NB4 (cell line): ENCODE results near the gene INSIG1.

Experiments
- DNase-seq: peaks from one replicate; pipeline ENCODE4 v3.0.0; 2010; ENCODE audit warnings: low read depth
- H3K4me3 ChIP-seq: one replicate; pipeline ENCODE4 v1.5.1; 2011; ENCODE audit warnings: mild to moderate bottlenecking, low read depth, low read length, moderate library complexity
- MYC ChIP-seq: IDR thresholded peaks from 2 replicates; pipeline ENCODE4 v1.6.1; 2011; ENCODE audit warnings: low read depth, low read length
- POLR2A ChIP-seq: IDR thresholded peaks from 2 replicates; pipeline ENCODE4 v1.6.1; 2011; ENCODE audit warnings: mild to moderate bottlenecking; ENCODE audit not compliant: insufficient read length; ENCODE audit errors: extremely low read depth
- TF ChIP-seq, protein P1 (sequence below): IDR thresholded peaks from one replicate; pipeline ENCODE4 v1.5.1; 2012; ENCODE audit warnings: low read depth, low read length
- TF ChIP-seq, protein P2 (sequence below): IDR thresholded peaks from 2 replicates; pipeline ENCODE4 v1.6.1; 2011; ENCODE audit warnings: low read depth, low read length

The INSIG1 gene

DNA sequence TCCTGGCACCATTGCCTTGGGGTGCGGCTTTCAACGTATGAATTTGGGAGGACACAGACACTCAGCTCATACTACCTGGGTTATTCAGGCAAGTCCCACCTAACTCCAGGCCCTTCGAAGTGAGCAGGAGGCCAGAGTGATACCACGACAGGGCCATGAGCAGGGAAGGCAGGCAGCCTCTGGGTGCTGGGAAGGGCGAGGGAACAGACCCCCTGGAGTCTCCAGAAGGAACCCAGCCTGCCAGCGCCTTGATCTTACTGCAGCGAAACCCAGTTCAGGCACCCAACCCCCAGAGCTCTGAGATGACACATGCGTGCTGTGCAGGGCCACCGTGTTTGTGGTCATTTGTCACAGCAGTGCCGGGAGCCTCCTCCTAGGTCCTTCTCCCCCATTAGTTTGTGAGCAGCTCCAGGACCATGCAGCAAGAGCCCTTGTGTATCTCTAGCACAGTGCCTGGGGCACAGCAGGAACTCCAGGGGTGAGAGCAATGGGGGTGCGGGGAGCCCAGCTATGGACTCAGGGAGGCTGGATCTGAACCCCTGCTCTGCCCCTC is 7.7 kb upstream of the INSIG1 start:
- no peak for DNase-seq
- TF ChIP-seq, protein P1, sequence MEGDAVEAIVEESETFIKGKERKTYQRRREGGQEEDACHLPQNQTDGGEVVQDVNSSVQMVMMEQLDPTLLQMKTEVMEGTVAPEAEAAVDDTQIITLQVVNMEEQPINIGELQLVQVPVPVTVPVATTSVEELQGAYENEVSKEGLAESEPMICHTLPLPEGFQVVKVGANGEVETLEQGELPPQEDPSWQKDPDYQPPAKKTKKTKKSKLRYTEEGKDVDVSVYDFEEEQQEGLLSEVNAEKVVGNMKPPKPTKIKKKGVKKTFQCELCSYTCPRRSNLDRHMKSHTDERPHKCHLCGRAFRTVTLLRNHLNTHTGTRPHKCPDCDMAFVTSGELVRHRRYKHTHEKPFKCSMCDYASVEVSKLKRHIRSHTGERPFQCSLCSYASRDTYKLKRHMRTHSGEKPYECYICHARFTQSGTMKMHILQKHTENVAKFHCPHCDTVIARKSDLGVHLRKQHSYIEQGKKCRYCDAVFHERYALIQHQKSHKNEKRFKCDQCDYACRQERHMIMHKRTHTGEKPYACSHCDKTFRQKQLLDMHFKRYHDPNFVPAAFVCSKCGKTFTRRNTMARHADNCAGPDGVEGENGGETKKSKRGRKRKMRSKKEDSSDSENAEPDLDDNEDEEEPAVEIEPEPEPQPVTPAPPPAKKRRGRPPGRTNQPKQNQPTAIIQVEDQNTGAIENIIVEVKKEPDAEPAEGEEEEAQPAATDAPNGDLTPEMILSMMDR, result no peak
- TF ChIP-seq, protein P2, sequence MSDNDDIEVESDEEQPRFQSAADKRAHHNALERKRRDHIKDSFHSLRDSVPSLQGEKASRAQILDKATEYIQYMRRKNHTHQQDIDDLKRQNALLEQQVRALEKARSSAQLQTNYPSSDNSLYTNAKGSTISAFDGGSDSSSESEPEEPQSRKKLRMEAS, result no peak
- no peak for TF ChIP-seq MYC
- no peak for TF ChIP-seq POLR2A
- no peak overlapping the region for H3K4me3 ChIP-seq

DNA sequence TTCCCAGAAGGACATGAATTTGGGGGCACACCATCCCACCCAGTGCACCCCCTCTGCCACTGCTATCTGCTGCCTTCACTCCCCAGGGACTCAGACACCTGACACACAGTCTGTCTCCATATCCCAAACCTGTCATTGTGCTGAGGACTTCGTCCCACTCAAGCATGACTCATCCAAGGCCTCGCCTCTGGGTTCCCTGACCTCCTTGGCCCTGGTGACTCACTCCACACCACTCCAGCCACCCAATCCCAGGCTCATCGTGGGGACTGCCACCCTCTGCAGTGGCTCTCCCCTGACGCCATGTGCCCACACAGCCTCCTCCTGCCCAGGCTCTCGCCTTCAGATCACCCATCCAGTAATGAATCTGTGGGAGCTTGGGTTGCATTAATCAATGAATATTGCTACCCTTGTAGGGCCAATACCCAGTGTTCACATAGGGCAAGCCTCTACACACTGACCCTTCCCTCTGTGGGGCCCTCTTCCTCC is 6.6 kb upstream of the INSIG1 start:
- DNase-seq, result peak; percentile 77
- TF ChIP-seq, protein P1, result no peak
- TF ChIP-seq POLR2A (no peak), MYC (no peak)
- TF ChIP-seq, protein P2, result no peak
- H3K4me3 ChIP-seq, result no peak overlapping the region

DNA sequence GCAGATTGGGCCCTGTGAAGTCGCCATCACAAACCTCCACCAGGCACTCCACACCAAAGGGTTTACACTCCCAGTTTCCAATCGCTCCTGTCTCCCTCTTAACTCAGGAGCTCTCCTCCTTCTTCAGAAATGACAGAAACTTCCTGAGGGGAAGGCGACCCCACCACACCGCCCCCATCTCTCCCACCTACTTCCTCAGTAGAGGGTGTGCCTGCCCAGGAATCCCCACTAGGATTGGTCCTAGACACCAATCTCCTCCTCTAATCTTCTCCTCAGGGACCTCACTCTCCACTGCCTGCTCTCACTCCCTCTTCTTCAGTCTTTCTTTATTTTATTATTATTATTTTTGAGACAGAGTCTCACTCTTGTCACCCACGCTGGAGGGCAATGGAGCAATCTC is 5.9 kb upstream of the INSIG1 start:
- no peak overlapping the region for H3K4me3 ChIP-seq
- TF ChIP-seq, protein P2, result no peak
- TF ChIP-seq MYC (no peak), POLR2A (no peak)
- TF ChIP-seq, protein P1, result no peak
- no peak for DNase-seq

DNA sequence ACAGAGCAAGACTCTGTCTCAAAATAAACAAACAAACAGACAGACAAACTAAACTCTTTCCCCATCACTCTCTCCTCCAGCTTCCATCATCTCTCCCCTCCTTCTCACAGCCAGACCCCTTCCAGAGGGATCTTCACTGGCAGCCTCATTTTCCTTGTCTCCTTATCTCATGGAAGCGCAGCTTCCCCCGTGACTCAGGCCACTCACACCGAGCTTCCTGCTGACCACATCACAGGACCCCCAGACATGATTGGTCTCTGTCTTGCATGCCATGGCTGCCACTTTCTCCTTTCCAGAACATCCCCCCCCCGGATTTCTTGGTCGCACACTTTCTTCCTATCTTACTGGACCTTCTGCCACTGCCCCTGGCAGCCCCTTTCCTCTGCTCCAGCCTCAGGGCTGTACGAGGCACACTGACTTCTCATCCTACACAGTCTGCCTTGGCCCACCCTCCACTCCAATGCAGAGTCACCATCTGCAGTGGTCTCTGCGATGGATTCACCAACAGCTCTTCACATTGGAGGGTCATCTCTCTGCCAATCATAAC is 4.9 kb upstream of the INSIG1 start:
- H3K4me3 ChIP-seq, result no peak overlapping the region
- TF ChIP-seq MYC, result no peak
- TF ChIP-seq POLR2A, result no peak
- DNase-seq, result no peak

DNA sequence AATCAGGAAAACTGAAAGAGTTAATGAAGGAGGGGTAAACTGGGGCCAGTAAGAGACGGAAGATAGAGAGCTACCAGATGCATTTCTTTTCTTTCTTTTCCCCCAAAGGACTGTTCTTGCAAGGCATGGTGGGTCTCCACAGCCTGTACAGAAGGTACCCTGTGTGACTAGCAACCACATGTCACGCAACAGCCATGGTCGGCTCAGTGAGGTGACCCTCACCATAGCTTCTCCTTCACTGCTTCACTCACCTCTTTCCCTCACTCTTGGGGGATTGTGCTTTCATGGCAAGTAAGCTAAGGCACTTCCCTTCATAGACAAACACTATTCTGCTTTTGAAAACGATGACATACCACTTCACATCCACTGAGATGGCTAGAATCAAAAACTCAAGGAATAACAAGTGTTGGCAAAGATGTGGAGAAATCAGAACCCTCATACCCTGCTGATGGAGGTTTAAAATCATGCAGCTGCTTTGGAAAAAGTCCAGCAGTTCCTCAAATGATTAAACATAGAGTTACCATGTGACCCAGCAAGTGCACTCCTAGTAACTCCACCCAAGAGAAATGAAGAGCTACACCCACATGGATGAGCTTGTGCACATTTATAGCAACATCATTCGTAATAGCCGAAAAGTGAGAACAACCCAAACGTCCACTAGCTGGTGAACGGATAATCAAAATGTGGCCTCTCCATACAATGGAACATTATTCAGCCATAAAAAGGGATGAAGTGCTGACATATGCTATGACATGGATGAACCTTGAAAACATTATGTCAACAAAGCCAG is 3.8 kb upstream of the INSIG1 start:
- H3K4me3 ChIP-seq, result no peak overlapping the region
- no peak for DNase-seq
- TF ChIP-seq, protein P1, result no peak
- TF ChIP-seq, protein P2, result peak; percentile 56
- TF ChIP-seq POLR2A (no peak), MYC (no peak)

DNA sequence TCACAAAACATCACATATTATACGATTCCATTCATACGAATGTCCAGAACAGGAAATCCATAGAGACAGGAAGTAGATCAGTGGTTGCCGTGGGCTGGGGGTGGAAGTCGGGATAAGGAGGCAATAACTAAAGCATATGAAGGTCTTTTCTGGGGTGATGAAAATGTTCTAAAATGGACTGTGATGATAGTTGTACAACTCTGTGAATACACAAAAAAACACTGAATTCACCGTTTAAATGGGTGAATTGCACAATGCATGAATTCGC is 3.2 kb upstream of the INSIG1 start:
- TF ChIP-seq MYC, result no peak
- TF ChIP-seq POLR2A, result no peak
- TF ChIP-seq, protein P1, result no peak
- TF ChIP-seq, protein P2, result no peak
- no peak for DNase-seq
- H3K4me3 ChIP-seq, result no peak overlapping the region
